ENCODE results near the gene FAM161A.

Gene FAM161A

GRCh38 chr2:61793389-61793836, 60.4 kb downstream of the FAM161A start:
- H3K4me3 ChIP-seq (ENCODE audit: insufficient read length, low read depth): no peak overlapping the region
- DNase-seq (ENCODE audit: low read depth, low spot score): peak; percentile 70
- no peak for TF ChIP-seq YY1 (IDR thresholded peaks at IDR 0.05; ENCODE audit: insufficient read depth, insufficient read length)
- no peak for TF ChIP-seq ZNF274 (IDR thresholded peaks at IDR 0.05; ENCODE audit: low read depth, low read length)
- no peak for TF ChIP-seq SUZ12 (IDR thresholded peaks at IDR 0.05; ENCODE audit: extremely low read depth, insufficient read depth, insufficient read length)

GRCh38 chr2:61792355-61792890, 61.4 kb downstream of the FAM161A start:
- no peak overlapping the region for H3K9ac ChIP-seq (ENCODE audit: insufficient read length, low read depth)
- no peaks in the 10 kb centered on the region for H3K4me1 ChIP-seq (ENCODE audit: insufficient read depth, insufficient read length)
- H3K36me3 ChIP-seq (ENCODE audit: insufficient read depth, insufficient read length, low read length): no peaks in the 10 kb centered on the region
- H3K4me3 ChIP-seq (ENCODE audit: insufficient read length, low read depth): no peak overlapping the region
- no peak for TF ChIP-seq SUZ12 (IDR thresholded peaks at IDR 0.05; ENCODE audit: extremely low read depth, insufficient read depth, insufficient read length)
- TF ChIP-seq YY1 (IDR thresholded peaks at IDR 0.05; ENCODE audit: insufficient read depth, insufficient read length): no peak
- TF ChIP-seq ZNF274 (IDR thresholded peaks at IDR 0.05; ENCODE audit: low read depth, low read length): no peak
- peaks cover 4% of the 10 kb centered on the region for H3K27me3 ChIP-seq (ENCODE audit: insufficient read depth, insufficient read length)
- H3K9me3 ChIP-seq (ENCODE audit: insufficient read depth, low read length): no peaks in the 10 kb centered on the region
- no peak for DNase-seq (ENCODE audit: low read depth, low spot score)

More at GRCh38 chr2:61793389-61793836, 60.4 kb downstream of the FAM161A start:
- Histone ChIP-seq H3K36me3 (ENCODE audit: insufficient read depth, insufficient read length, low read length) (no peaks in the 10 kb centered on the region), H3K9me3 (ENCODE audit: insufficient read depth, low read length) (no peaks in the 10 kb centered on the region), H3K4me1 (ENCODE audit: insufficient read depth, insufficient read length) (no peaks in the 10 kb centered on the region), H3K9ac (ENCODE audit: insufficient read length, low read depth) (no peak overlapping the region), H3K27me3 (ENCODE audit: insufficient read depth, insufficient read length) (peaks cover 4% of the 10 kb centered on the region)

- Histone ChIP-seq H3K9me3 (ENCODE audit: insufficient read depth, low read length) (no peaks in the 10 kb centered on the region), H3K9ac (ENCODE audit: insufficient read length, low read depth) (no peak overlapping the region), H3K36me3 (ENCODE audit: insufficient read depth, insufficient read length, low read length) (no peaks in the 10 kb centered on the region), H3K27me3 (ENCODE audit: insufficient read depth, insufficient read length) (peaks cover 4% of the 10 kb centered on the region), H3K4me1 (ENCODE audit: insufficient read depth, insufficient read length) (no peaks in the 10 kb centered on the region), H3K4me3 (ENCODE audit: insufficient read length, low read depth) (no peak overlapping the region)
- DNase-seq (ENCODE audit: low read depth, low spot score): no peak
- TF ChIP-seq SUZ12 (IDR thresholded peaks at IDR 0.05; ENCODE audit: extremely low read depth, insufficient read depth, insufficient read length) (no peak), YY1 (IDR thresholded peaks at IDR 0.05; ENCODE audit: insufficient read depth, insufficient read length) (no peak), ZNF274 (IDR thresholded peaks at IDR 0.05; ENCODE audit: low read depth, low read length) (no peak)
These were observed 63.9 kb downstream of the FAM161A start for GRCh38 chr2:61789807-61790602.

- Histone ChIP-seq H3K9ac (ENCODE audit: insufficient read length, low read depth) (no peak overlapping the region), H3K9me3 (ENCODE audit: insufficient read depth, low read length) (no peaks in the 10 kb centered on the region), H3K36me3 (ENCODE audit: insufficient read depth, insufficient read length, low read length) (no peaks in the 10 kb centered on the region), H3K4me3 (ENCODE audit: insufficient read length, low read depth) (no peak overlapping the region), H3K4me1 (ENCODE audit: insufficient read depth, insufficient read length) (no peaks in the 10 kb centered on the region), H3K27me3 (ENCODE audit: insufficient read depth, insufficient read length) (no peaks in the 10 kb centered on the region)
- TF ChIP-seq SUZ12 (IDR thresholded peaks at IDR 0.05; ENCODE audit: extremely low read depth, insufficient read depth, insufficient read length) (no peak), ZNF274 (IDR thresholded peaks at IDR 0.05; ENCODE audit: low read depth, low read length) (no peak), YY1 (IDR thresholded peaks at IDR 0.05; ENCODE audit: insufficient read depth, insufficient read length) (no peak)
- DNase-seq (ENCODE audit: low read depth, low spot score): no peak
These were observed 65.8 kb downstream of the FAM161A start for GRCh38 chr2:61787941-61788563.

GRCh38 chr2:61786876-61787275, 67.0 kb downstream of the FAM161A start:
- Histone ChIP-seq H3K9ac (ENCODE audit: insufficient read length, low read depth) (no peak overlapping the region), H3K9me3 (ENCODE audit: insufficient read depth, low read length) (no peaks in the 10 kb centered on the region), H3K27me3 (ENCODE audit: insufficient read depth, insufficient read length) (no peaks in the 10 kb centered on the region), H3K4me1 (ENCODE audit: insufficient read depth, insufficient read length) (no peaks in the 10 kb centered on the region), H3K4me3 (ENCODE audit: insufficient read length, low read depth) (no peak overlapping the region), H3K36me3 (ENCODE audit: insufficient read depth, insufficient read length, low read length) (no peaks in the 10 kb centered on the region)
- TF ChIP-seq YY1 (IDR thresholded peaks at IDR 0.05; ENCODE audit: insufficient read depth, insufficient read length) (no peak), SUZ12 (IDR thresholded peaks at IDR 0.05; ENCODE audit: extremely low read depth, insufficient read depth, insufficient read length) (no peak), ZNF274 (IDR thresholded peaks at IDR 0.05; ENCODE audit: low read depth, low read length) (no peak)
- DNase-seq (ENCODE audit: low read depth, low spot score): no peak

- Histone ChIP-seq H3K9ac (ENCODE audit: insufficient read length, low read depth) (no peak overlapping the region), H3K27me3 (ENCODE audit: insufficient read depth, insufficient read length) (no peaks in the 10 kb centered on the region), H3K9me3 (ENCODE audit: insufficient read depth, low read length) (no peaks in the 10 kb centered on the region), H3K4me1 (ENCODE audit: insufficient read depth, insufficient read length) (no peaks in the 10 kb centered on the region), H3K36me3 (ENCODE audit: insufficient read depth, insufficient read length, low read length) (no peaks in the 10 kb centered on the region), H3K4me3 (ENCODE audit: insufficient read length, low read depth) (no peak overlapping the region)
- TF ChIP-seq SUZ12 (IDR thresholded peaks at IDR 0.05; ENCODE audit: extremely low read depth, insufficient read depth, insufficient read length): no peak
- TF ChIP-seq YY1 (IDR thresholded peaks at IDR 0.05; ENCODE audit: insufficient read depth, insufficient read length): no peak
- no peak for TF ChIP-seq ZNF274 (IDR thresholded peaks at IDR 0.05; ENCODE audit: low read depth, low read length)
- DNase-seq (ENCODE audit: low read depth, low spot score): no peak
These were observed 68.3 kb downstream of the FAM161A start for GRCh38 chr2:61785583-61785982.

- Histone ChIP-seq H3K9ac (ENCODE audit: insufficient read length, low read depth) (no peak overlapping the region), H3K9me3 (ENCODE audit: insufficient read depth, low read length) (no peaks in the 10 kb centered on the region), H3K4me3 (ENCODE audit: insufficient read length, low read depth) (no peak overlapping the region), H3K36me3 (ENCODE audit: insufficient read depth, insufficient read length, low read length) (no peaks in the 10 kb centered on the region), H3K27me3 (ENCODE audit: insufficient read depth, insufficient read length) (no peaks in the 10 kb centered on the region), H3K4me1 (ENCODE audit: insufficient read depth, insufficient read length) (no peaks in the 10 kb centered on the region)
- TF ChIP-seq SUZ12 (IDR thresholded peaks at IDR 0.05; ENCODE audit: extremely low read depth, insufficient read depth, insufficient read length) (no peak), ZNF274 (IDR thresholded peaks at IDR 0.05; ENCODE audit: low read depth, low read length) (no peak), YY1 (IDR thresholded peaks at IDR 0.05; ENCODE audit: insufficient read depth, insufficient read length) (no peak)
- no peak for DNase-seq (ENCODE audit: low read depth, low spot score)
These were observed 69.2 kb downstream of the FAM161A start for GRCh38 chr2:61784643-61785042.
